Measurements from ENCODE around the gene PCBP3. TPM values are rescaled to one million over a fixed set of nuclear protein-coding genes. Genes with fewer than 3 reads are reported as not detected.

The PCBP3 gene
- total and polyA plus RNA-seq, 2 of the 8 experiments (the other 6 are each of a cell fraction or from before 2014, with no cell fraction given), result 3.5 to 6.3 TPM

GRCh38 chr21:45781741-45782140 is 138.2 kb downstream of the PCBP3 start (continued):
- TF ChIP-seq CEBPB (IDR thresholded peaks at IDR 0.05; ENCODE audit: low read depth, low read length) (no peak), RXRA (IDR thresholded peaks at IDR 0.05; ENCODE audit: insufficient read depth, low read depth, low read length) (no peak), SIRT6 (IDR thresholded peaks at IDR 0.05; ENCODE audit: low read length) (no peak), RFX5 (IDR thresholded peaks at IDR 0.05; ENCODE audit: borderline replicate concordance, low read depth, low read length) (no peak), EP300 (IDR thresholded peaks at IDR 0.05; ENCODE audit: borderline replicate concordance in 1 of 2, low read depth in 2 of 2, low read length in 2 of 2) (no peak), GTF2F1 (IDR thresholded peaks at IDR 0.05; ENCODE audit: borderline replicate concordance, low read depth, low read length) (no peak), KDM1A (IDR thresholded peaks at IDR 0.05; ENCODE audit: borderline replicate concordance, low read length) (no peak)
